ENCODE measurements around the gene SPNS2. TPM values are rescaled to one million over a fixed set of nuclear protein-coding genes. Genes with fewer than 3 reads are reported as not detected.

The SPNS2 gene
- total and polyA plus RNA-seq, 2 of the 8 experiments (the other 6 are each of a cell fraction or from before 2014, with no cell fraction given): 1.2 to 1.5 TPM

DNA sequence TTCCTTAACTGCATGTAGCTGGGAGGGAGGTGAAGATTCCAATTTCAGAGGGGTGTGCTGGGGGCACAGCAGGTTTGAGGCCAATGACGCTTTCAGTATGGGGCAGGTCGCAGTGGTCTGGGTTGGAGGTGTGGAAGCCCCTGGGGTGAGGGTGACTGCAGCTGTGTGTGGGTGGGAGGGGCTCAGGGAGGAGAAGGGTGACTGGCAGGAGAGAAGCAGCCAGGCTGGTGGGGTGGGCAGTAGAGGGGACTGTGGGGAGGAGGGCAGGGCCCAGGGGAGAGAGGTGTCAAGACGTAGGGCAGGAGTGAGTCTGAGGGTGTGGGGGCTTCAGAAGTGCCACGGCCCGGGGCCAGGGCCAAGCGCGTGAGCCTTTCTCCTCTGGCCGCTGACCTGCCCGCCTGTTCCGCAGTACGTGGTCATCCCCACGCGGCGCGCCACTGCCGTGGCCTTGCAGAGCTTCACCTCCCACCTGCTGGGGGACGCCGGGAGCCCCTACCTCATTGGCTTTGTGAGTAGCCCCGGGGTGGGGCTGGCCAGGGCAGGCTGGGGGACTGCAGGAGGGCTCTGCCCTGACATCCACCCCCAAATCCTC, 37.1 kb downstream of the SPNS2 start:
- Histone ChIP-seq H3K27me3 (replicated peaks in 1 of 4; ENCODE audit: control insufficient read depth in 3 of 4, extremely low read depth in 1 of 4, insufficient read depth in 3 of 4, low read length in 3 of 4) (peaks cover 0 to 34% (median 18%) of the 10 kb centered on the region in 4 experiments; a peak in 4 of 7 replicates), H2BK120ac (replicated peaks; ENCODE audit: low read depth, low read length) (no peak overlapping the region), H4K20me1 (replicated peaks in 1 of 2; ENCODE audit: control insufficient read depth in 1 of 2, insufficient read depth in 2 of 2, low read length in 2 of 2) (peaks cover 11 to 16% of the 10 kb centered on the region in 2 experiments), H3K4me3 (ENCODE audit: extremely low read depth in 1 of 4, insufficient read depth in 2 of 4, low read depth in 3 of 4, low read length in 4 of 4) (peak overlapping the region in 3 of 4 experiments; percentile 10 to 55 (median 18); a peak in 4 of 8 replicates), H3K36me3 (ENCODE audit: control insufficient read depth in 2 of 4, insufficient read depth in 4 of 4, low read length in 3 of 4) (peaks cover 0 to 21% (median 15%) of the 10 kb centered on the region in 4 experiments; a peak in 5 of 8 replicates), H3K18ac (ENCODE audit: extremely low read depth, low read length) (peak overlapping the region; percentile 92), H2AFZ (ENCODE audit: low read length) (no peak overlapping the region), H3K9me3 (ENCODE audit: insufficient read depth in 2 of 2, low read depth in 1 of 2, low read length in 1 of 2) (no peaks in the 10 kb centered on the region), H3K23ac (ENCODE audit: insufficient read length) (no peak overlapping the region), H3K4me2 (ENCODE audit: insufficient read depth in 1 of 2, low read depth in 2 of 2, low read length in 2 of 2) (peak overlapping the region; percentile 61 to 79), H3K23me2 (ENCODE audit: low read depth, low read length) (peaks cover 4% of the 10 kb centered on the region; the same call in 1 of the 2 replicates), H2BK15ac (ENCODE audit: low read length) (no peak overlapping the region), H4K91ac (replicated peaks; ENCODE audit: insufficient read length, low read length) (no peak overlapping the region), H3K4ac (replicated peaks; ENCODE audit: insufficient read length, low read depth, low read length) (peak overlapping the region; percentile 14), H3K79me2 (ENCODE audit: control insufficient read depth in 1 of 2, insufficient read depth in 2 of 2, low read length in 2 of 2) (no peaks in the 10 kb centered on the region), H4K5ac (ENCODE audit: insufficient read length, low read depth, low read length) (no peak overlapping the region), H2BK12ac (ENCODE audit: low read depth, low read length) (no peak overlapping the region), H3K9ac (replicated peaks in 1 of 4; ENCODE audit: extremely low read depth in 1 of 4, low read depth in 3 of 4, low read length in 3 of 4) (no peak overlapping the region; a peak in 1 of 7 replicates), H3K56ac (replicated peaks; ENCODE audit: insufficient read length, low read depth, low read length) (no peak overlapping the region), H2BK20ac (ENCODE audit: low read length) (no peak overlapping the region), H2BK5ac (ENCODE audit: low read depth, low read length) (no peak overlapping the region; the same call in 1 of the 2 replicates), H3K27ac (ENCODE audit: low read depth, low read length) (no peak overlapping the region), H3K79me1 (ENCODE audit: low read depth, low read length) (no peaks in the 10 kb centered on the region), H3K4me1 (replicated peaks in 1 of 4; ENCODE audit: control insufficient read depth in 3 of 4, insufficient read depth in 4 of 4, low read length in 3 of 4) (peaks cover 0 to 29% (median 16%) of the 10 kb centered on the region in 4 experiments; a peak in 6 of 7 replicates), H2AK5ac (ENCODE audit: low read depth, low read length) (no peak overlapping the region), H3K14ac (ENCODE audit: insufficient read length) (no peak overlapping the region), H4K8ac (ENCODE audit: extremely low read depth, insufficient read depth, low read length) (peak overlapping the region; percentile 31; the same call in 1 of the 2 replicates)
- CTCF ChIA-PET (ENCODE audit: partially characterized antibody): interaction anchor here (1.0 to 3.0 kb wide), 3 partner anchors 8 to 62 kb away, joined by 3 to 12 read pairs (median 4); partner anchors contain the start of gene SPNS2
- POLR2A ChIA-PET (ENCODE audit: partially characterized antibody): interaction anchor here (0.7 to 37.1 kb wide), 9 partner anchors 6 to 131 kb away, joined by 3 to 546 read pairs (median 4); partner anchors contain the start of genes GGT6 and MYBBP1A
- no peak for FAIRE-seq
- WGBS, 2 experiments (ENCODE audit: extremely low coverage in 1 of 2, insufficient coverage in 1 of 2, insufficient read length in 1 of 2, insufficient replicate concordance in 2 of 2, low coverage in 1 of 2, low lambda C conversion rate in 2 of 2, missing lambda C conversion rate in 1 of 2): 38% methylated on average over 13 of the region's 19 CpGs; no CpG with 5 or more reads in 1 of the 2 experiments
- no peak for DNase-seq (ENCODE audit: low read depth in 1 of 2, low spot score in 2 of 2)
- TF ChIP-seq TCF12 (IDR thresholded peaks at IDR 0.05; ENCODE audit: low read depth, low read length): no peak
- 0 out of 2 replicates have a peak, but pooled peaks have one; percentile 30 for TF ChIP-seq POLR2AphosphoS5 (IDR thresholded peaks at IDR 0.05; ENCODE audit: low read depth, low read length)
- TF ChIP-seq ASH2L (IDR thresholded peaks at IDR 0.05; ENCODE audit: low read length): no peak
- TF ChIP-seq RNF2 (IDR thresholded peaks at IDR 0.05; ENCODE audit: borderline replicate concordance, low read depth, low read length, missing control alignments, poor library complexity, severe bottlenecking): no peak
- TF ChIP-seq RAD21 (IDR thresholded peaks at IDR 0.05 in 1 of 2, conservative IDR thresholded peaks at IDR 0.05 in 1 of 2; ENCODE audit: low read depth in 2 of 2, low read length in 2 of 2): no peak
- TF ChIP-seq GTF2F1 (IDR thresholded peaks at IDR 0.05; ENCODE audit: borderline replicate concordance, low read depth, low read length): no peak
- TF ChIP-seq YY1 (IDR thresholded peaks at IDR 0.05; ENCODE audit: low read depth, low read length): no peak
- TF ChIP-seq NRF1 (IDR thresholded peaks at IDR 0.05; ENCODE audit: low read depth, low read length): no peak
- 0 out of 2 replicates have a peak, but pooled peaks have one; percentile 4 for TF ChIP-seq RBBP5 (IDR thresholded peaks at IDR 0.05; ENCODE audit: borderline replicate concordance, low read depth, low read length)
- no peak for TF ChIP-seq HDAC6 (IDR thresholded peaks at IDR 0.05; ENCODE audit: low read depth, low read length)
- no peak for TF ChIP-seq SIX5 (IDR thresholded peaks at IDR 0.05; ENCODE audit: low read depth, low read length)
- TF ChIP-seq SP1 (IDR thresholded peaks at IDR 0.05; ENCODE audit: low read depth, low read length): no peak
